ENCODE results near the gene RIPOR3. TPM values are rescaled to one million over a fixed set of nuclear protein-coding genes. Genes with fewer than 3 reads are reported as not detected.

Gene RIPOR3
- total RNA-seq = 0.43 and 0.44 TPM in 2 replicates
- long read RNA-seq = 0 reads

- no peak for TF ChIP-seq CTCF (conservative IDR thresholded peaks at IDR 0.05)
- DNase-seq (ENCODE audit: low read depth, low spot score) = peak; percentile 18
- H3K4me1 Mint-ChIP-seq = peaks cover 44% of the 10 kb centered on the region
- peak within 1 kb of the TSS; percentile 53 for H3K27ac Mint-ChIP-seq (ENCODE audit: unreplicated experiment)
- peaks cover 46% of the 10 kb centered on the region for H3K27me3 Mint-ChIP-seq (ENCODE audit: low read depth)
- H3K9me3 Mint-ChIP-seq = no peaks in the 10 kb centered on the region
- H3K36me3 Mint-ChIP-seq (ENCODE audit: low read depth) = no peaks in the 10 kb centered on the region
- H3K4me3 Mint-ChIP-seq = peak within 1 kb of the TSS; percentile 82
These were observed at the start of gene RIPOR3 for GRCh38 chr20:50690650-50691572. RIPOR3 (minus strand) TSS chr20:50691542; CDS start chr20:50691128, 414 bp downstream.

- Mint-ChIP-seq H3K27ac (ENCODE audit: unreplicated experiment) (no peak overlapping the region), H3K27me3 (ENCODE audit: low read depth) (no peaks in the 10 kb centered on the region), H3K4me1 (peaks cover 15% of the 10 kb centered on the region), H3K4me3 (no peak overlapping the region), H3K9me3 (no peaks in the 10 kb centered on the region), H3K36me3 (ENCODE audit: low read depth) (no peaks in the 10 kb centered on the region)
- no peak for DNase-seq (ENCODE audit: low read depth, low spot score)
- TF ChIP-seq CTCF (conservative IDR thresholded peaks at IDR 0.05) = no peak
These were observed 46.0 kb upstream of the RIPOR3 start for GRCh38 chr20:50737352-50737751.

GRCh38 chr20:50735813-50736212, 44.5 kb upstream of the RIPOR3 start:
- Mint-ChIP-seq H3K4me3 (no peak overlapping the region), H3K36me3 (ENCODE audit: low read depth) (no peaks in the 10 kb centered on the region), H3K9me3 (no peaks in the 10 kb centered on the region), H3K4me1 (peaks cover 18% of the 10 kb centered on the region), H3K27ac (ENCODE audit: unreplicated experiment) (no peak overlapping the region), H3K27me3 (ENCODE audit: low read depth) (no peaks in the 10 kb centered on the region)
- no peak for TF ChIP-seq CTCF (conservative IDR thresholded peaks at IDR 0.05)
- no peak for DNase-seq (ENCODE audit: low read depth, low spot score)

GRCh38 chr20:50734730-50735679, 43.7 kb upstream of the RIPOR3 start:
- H3K36me3 Mint-ChIP-seq (ENCODE audit: low read depth) = no peaks in the 10 kb centered on the region
- H3K27ac Mint-ChIP-seq (ENCODE audit: unreplicated experiment) = no peak overlapping the region
- TF ChIP-seq CTCF (conservative IDR thresholded peaks at IDR 0.05) = no peak
- H3K4me1 Mint-ChIP-seq = peaks cover 25% of the 10 kb centered on the region
- H3K4me3 Mint-ChIP-seq = no peak overlapping the region
- no peaks in the 10 kb centered on the region for H3K27me3 Mint-ChIP-seq (ENCODE audit: low read depth)
- no peaks in the 10 kb centered on the region for H3K9me3 Mint-ChIP-seq
- DNase-seq (ENCODE audit: low read depth, low spot score) = no peak

- H3K36me3 Mint-ChIP-seq (ENCODE audit: low read depth) = no peaks in the 10 kb centered on the region
- no peaks in the 10 kb centered on the region for H3K27me3 Mint-ChIP-seq (ENCODE audit: low read depth)
- H3K27ac Mint-ChIP-seq (ENCODE audit: unreplicated experiment) = no peak overlapping the region
- no peak for TF ChIP-seq CTCF (conservative IDR thresholded peaks at IDR 0.05)
- no peaks in the 10 kb centered on the region for H3K9me3 Mint-ChIP-seq
- H3K4me1 Mint-ChIP-seq = peaks cover 20% of the 10 kb centered on the region
- no peak for DNase-seq (ENCODE audit: low read depth, low spot score)
- peak overlapping the region; percentile 80 for H3K4me3 Mint-ChIP-seq
These were observed 42.5 kb upstream of the RIPOR3 start for GRCh38 chr20:50733644-50734349.

All from neural crest cell (in vitro differentiated cells).